Stimulated activated CD4-positive, alpha-beta T cell treated with anti-CD3 and anti-CD28 coated beads, Interleukin-4, amount 100 ng/mL, for 24 hours (primary cell): ENCODE data around the gene CLDN4.
"Not testable (repeated sequence)": the region's sequence is repeated elsewhere in the genome, so short reads cannot be mapped to it uniquely, and the experiment has no call there.

Experiments
- DNase-seq: peaks from one replicate; pipeline ENCODE4 v3.0.0-alpha.2; 2020

Gene CLDN4

GRCh38 chr7:73823873-73824592, 6.8 kb upstream of the CLDN4 start:
- DNase-seq = no peak

- no peak for DNase-seq
Measured at GRCh38 chr7:73824986-73825385, 5.8 kb upstream of the CLDN4 start.

DNA sequence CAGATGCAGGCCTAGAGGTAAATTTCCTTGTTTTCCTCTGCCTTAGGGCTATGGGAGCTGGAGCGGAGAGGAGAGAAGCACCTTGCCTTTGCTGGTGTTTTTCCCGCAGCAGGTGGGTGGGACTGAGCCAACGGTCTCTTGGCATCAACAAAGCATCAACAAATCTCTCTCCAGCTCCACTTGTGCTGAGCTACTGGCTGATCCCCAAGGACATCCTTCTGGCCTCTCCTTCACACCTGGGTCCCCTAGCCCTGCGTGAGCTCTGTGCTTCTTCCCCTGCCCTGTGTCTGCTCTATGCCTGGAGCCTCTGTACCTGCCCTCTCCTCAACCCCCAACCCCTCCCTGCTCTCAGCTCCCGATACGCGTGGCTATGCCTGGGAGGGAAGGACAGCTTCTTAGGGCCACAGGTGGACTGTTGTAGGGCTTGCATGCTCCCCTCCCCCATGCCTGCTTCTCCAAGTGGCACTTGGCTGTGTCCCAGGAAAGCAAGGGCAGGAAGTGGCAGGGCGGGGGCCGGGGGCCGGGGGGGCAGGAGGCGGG, 3.2 kb upstream of the CLDN4 start:
- no peak for DNase-seq

GRCh38 chr7:73828107-73828803, 2.5 kb upstream of the CLDN4 start:
- DNase-seq = peak; percentile 7

DNA sequence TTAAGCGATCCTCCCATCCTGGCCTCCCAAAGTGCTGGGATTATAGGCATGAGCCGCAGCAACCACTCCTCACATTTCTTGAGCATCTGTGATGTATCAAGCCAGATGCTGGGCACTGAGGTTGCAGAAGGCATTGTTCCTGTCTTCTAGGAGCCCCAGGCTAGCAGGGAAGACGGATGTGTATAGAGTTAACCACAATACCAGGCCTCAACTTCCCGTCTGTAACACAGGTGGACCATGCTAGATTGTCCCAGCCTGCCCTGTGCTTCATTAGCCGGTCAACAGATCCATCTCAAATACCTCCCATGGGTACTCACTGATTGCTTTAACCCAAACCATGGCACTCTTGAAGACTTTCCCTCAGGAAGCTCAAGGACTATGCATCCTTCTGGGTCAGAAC, 1.8 kb upstream of the CLDN4 start:
- DNase-seq = no peak

DNA sequence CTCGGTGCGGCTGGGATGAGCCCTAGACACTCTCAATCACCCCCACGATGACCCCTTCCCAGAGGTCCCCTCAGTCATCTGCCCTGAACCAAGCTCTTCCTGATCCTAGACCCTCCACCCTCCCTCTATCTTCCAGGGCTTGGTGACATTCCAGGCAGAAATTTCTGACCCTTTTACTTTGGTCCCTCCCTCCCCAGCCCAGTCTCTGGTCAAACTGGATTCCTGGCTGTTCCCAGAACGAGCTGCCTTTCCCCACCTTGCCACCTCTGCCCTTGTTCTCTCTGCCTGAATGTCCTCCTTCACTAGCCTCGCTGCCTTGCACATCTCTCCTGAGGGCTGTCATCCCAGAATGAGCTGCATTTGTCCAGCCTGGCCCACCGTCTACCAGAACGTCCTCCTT, 1.3 kb upstream of the CLDN4 start:
- DNase-seq = no peak

GRCh38 chr7:73829921-73830680, 695 bp upstream of the CLDN4 start:
- DNase-seq = no peak

DNA sequence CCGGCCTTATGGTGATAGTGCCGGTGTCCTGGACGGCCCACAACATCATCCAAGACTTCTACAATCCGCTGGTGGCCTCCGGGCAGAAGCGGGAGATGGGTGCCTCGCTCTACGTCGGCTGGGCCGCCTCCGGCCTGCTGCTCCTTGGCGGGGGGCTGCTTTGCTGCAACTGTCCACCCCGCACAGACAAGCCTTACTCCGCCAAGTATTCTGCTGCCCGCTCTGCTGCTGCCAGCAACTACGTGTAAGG, 713 bp downstream of the CLDN4 start:
- DNase-seq = no peak

GRCh38 chr7:73831834-73832651, 1.2 kb downstream of the CLDN4 start:
- DNase-seq = no peak

GRCh38 chr7:73832806-73833205, 2.0 kb downstream of the CLDN4 start:
- no peak for DNase-seq

- DNase-seq = no peak
Measured at GRCh38 chr7:73833251-73833919, 2.6 kb downstream of the CLDN4 start.

DNA sequence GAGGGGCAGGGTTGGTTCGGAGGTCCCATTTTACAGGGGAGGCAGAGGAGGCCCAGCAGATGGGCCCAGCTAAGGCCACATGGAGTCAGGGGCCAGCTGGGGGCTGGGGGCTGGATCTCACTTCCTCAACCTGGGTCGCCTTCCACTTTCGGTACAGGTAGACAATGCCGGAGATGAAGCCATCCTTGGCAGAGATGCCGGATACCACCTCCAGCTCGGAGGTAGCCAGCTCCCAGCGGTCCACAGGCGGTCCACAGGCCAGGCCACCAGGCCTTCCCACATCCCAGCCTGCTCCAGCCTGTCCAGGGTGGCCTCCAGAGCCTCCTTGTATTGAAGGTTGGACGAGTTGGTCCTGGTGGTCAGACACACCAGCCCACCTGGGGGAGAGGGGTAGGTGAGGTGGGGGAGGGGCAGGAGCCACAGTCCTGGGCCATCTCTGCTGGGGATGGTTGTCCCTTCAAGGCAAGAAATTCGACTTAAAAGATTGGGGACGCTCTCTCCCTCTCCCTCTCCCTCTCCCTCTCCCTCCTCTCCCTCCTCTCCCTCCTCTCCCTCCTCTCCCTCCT, 3.9 kb downstream of the CLDN4 start:
- no peak for DNase-seq

- not testable (repeated sequence) for DNase-seq
Measured at GRCh38 chr7:73837167-73837566, 6.4 kb downstream of the CLDN4 start.

DNA sequence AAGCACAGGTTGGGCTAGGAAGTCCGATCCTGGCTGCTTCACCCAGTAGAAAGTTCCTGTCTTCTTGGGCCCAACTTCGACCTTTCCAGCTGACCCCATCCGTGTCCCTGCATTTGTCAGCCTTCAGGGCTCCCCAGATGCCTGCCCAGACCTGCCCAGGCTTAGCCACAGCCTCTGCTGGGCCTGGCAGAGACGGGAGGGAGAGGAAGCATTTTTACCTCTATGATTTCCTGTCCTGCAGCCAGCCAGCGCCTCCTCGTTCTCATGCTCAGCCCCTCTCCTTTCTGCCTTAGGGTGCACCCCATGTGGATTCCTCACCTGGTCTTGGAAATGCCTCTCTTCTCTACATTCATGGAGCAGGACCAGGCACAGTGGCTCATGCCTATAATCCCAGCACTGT, 7.8 kb downstream of the CLDN4 start:
- no peak for DNase-seq

DNA sequence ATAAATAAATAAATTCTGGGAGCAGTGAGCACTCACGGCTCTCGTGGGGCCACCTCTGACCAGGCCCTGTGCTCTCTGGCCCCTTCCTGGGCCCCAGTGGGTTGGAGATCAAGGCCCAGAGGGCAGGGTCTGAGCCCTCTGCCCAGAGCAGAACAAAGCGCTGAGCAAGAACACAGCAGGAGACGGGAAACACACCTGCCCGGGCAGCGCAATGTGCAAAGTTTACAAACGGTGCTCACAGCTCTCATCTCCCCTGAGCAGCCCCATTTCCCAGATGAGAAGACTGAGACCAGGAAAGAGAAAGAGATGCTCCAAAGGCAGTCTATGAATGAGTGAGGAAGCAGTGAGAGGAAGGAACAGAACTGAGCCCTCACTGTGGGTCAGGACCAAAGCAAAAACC, 8.5 kb downstream of the CLDN4 start:
- DNase-seq = no peak

DNA sequence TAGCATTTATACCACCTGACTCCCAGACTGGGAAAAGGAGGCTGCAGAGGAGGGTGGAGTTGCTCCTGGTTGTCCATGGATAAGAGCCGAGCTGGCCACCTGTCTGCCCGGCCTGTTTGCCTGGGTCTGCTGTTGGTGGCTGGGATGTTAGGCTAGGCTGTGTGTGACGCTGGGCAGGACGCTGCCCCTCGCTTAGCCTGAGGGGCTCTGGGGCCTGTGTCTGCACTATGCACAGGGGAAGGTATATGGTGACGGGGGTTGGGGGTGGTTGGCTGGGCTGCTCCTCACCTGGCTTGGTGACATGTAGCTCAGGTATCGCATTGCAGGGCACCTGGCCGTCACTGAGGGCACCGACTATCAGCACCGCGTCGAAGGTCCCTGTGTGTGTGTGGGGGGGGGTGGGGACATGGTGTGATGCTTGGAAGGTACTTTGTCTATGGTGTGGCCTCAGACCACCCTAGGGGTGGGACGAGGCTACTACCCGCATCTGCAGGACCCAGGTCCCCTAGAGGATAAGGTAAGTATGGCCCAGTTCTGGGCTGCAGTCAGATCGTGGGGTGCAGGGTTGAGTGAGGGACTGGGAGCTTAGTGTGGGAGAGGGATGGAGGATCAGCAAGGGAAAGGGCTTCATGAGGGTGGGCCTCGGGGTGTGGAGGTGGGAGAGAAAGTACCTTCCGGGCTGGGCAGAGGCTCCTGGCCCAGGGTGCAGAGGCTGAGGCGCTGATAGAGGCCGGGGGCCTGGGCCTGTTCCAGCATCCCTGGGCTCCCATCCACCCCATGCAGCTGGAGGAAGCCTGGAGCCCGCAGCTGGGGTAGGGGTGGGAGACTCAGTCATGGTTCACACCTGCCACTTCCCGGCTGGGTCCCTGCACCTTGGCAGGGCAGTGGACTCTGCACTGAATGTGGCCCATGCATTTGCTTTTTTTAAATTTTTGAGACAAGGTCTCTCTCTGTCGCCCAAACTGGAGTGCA, 9.2 kb downstream of the CLDN4 start:
- DNase-seq = no peak

DNA sequence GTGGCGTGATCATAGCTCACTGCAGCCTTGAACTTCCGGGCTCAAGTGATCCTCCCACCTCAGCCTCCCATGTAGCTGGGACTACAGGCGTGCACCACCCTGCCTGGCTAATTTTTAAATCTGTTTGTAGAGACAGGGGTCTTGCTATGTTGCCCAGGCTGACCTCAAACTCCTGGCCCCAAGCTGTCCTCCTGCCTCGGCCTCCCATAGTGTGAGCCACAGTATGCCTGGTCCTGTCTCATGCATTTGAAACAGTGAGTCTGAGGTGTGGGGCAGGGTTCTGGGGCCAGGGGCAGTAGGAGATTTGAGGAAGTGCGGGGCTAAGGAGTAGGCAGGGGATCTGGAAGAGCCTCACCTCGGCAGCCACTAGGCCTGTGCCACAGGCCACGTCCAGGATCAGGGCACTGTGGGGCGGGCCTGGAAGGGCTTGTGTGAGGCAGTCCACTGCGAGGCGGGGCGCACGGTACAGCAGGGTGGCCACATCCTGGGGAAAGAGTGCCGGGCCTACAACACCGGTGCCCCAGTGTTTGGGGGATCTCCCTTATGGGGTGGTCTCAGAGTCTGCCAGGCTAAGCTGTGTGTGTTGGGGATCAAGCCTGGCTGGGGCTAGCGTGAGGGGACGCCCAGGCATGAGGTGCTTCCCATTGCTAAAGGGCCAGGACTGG, 10.1 kb downstream of the CLDN4 start:
- no peak for DNase-seq

- no peak for DNase-seq
Measured at GRCh38 chr7:73841689-73842066, 10.9 kb downstream of the CLDN4 start.

DNA sequence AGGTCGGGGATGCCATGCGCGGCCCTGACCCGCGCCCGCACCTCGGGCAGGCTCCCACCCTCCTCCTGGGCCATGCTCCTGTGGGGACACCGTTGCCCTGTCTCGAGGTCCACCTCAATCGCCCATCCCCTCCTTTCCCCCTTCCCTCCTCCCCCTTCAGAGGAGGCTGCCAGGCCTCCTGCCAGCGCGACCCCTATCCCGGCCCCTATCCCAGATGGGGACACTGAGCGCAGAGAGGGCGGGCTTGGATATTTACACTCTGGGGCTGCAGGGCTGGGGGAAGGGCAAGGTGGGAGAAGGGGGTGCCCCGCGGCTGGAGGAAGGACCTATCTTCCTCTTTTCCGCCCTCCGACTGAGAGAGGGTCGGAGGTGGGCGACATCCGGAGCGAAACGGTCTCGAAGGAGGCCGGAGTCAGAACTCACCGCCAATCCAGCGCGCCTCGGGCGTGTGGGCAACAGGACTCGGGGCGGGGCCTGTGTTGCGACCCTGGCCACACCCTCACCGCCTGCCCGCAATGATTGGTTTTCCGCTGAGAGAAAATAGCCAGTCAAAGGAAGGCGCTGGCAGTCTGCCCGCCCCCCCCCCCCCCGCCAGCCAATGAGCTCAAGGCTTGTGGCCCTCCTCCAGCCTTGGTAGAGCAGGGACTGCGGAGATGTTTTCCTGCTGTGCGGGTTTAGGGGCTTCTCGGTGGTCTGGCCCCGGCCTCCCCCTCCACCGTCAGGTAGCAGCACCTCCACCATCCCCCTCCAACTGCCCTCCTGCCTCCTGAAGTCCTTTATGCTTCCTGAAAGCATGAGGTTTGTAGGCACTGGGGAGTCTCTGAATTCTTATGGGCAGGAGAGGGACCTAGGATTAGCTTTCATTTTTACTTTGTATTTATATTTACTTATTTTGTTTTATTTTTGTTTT, 11.5 kb downstream of the CLDN4 start, which contains the start of gene METTL27:
Gene METTL27 (minus strand): TSS at position 450 of the 910 bp plus-strand sequence. CDS start 376 bp downstream, at position 74.
- peak; percentile 91 for DNase-seq
